ENCODE data around the gene TGM3.

The TGM3 gene

DNA sequence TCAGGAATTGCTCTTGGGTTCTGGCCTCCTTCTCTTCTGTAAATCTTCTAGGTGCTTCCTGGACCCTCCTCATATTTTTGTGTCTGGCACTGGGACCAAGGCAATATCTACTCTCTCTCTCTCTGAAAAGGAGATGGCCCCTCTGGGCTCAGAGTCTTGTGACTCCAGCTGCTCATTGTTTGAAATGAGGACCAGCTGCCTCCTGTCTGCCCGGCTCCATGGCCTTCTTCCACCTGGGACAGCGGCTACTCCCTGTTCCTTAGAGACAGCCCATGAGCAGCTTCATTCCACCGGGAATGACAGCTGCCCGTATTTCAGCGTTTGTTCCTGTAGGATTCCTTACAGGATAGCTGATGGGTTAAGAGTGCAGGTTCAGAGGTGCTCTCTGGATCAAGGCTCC lies 2.9 kb downstream of the TGM3 start:
- DNase-seq (ENCODE audit: low read depth in 1 of 2, low spot score in 1 of 2) = no peak
- TF ChIP-seq REST (IDR thresholded peaks at IDR 0.05; ENCODE audit: insufficient replicate concordance, low read depth) = no peak
- TF ChIP-seq SPI1 (IDR thresholded peaks at IDR 0.05; ENCODE audit: borderline replicate concordance, low read depth) = no peak
- TF ChIP-seq POLR2AphosphoS5 (IDR thresholded peaks at IDR 0.05; ENCODE audit: low read depth) = no peak
- TF ChIP-seq GABPA (IDR thresholded peaks at IDR 0.05; ENCODE audit: low read depth) = no peak
- no peak for TF ChIP-seq CTCF (IDR thresholded peaks at IDR 0.05; ENCODE audit: insufficient read depth, low read length)
- H3K4me3 ChIP-seq (replicated peaks; ENCODE audit: insufficient read depth, low read length) = no peak overlapping the region
- peak overlapping the region; percentile 72; the same call in 1 of the 2 replicates for H3K27ac ChIP-seq (replicated peaks)
- H3K27me3 ChIP-seq (ENCODE audit: insufficient read depth, poor library complexity, severe bottlenecking) = no peaks in the 10 kb centered on the region

- Histone ChIP-seq H3K27me3 (ENCODE audit: insufficient read depth, poor library complexity, severe bottlenecking) (no peaks in the 10 kb centered on the region), H3K27ac (replicated peaks) (peak overlapping the region; percentile 72), H3K4me3 (replicated peaks; ENCODE audit: insufficient read depth, low read length) (no peak overlapping the region)
- peak; percentile 79 to 94 for DNase-seq (ENCODE audit: low read depth in 1 of 2, low spot score in 1 of 2)
- TF ChIP-seq POLR2AphosphoS5 (IDR thresholded peaks at IDR 0.05; ENCODE audit: low read depth) (no peak), CTCF (IDR thresholded peaks at IDR 0.05; ENCODE audit: insufficient read depth, low read length) (no peak), SPI1 (IDR thresholded peaks at IDR 0.05; ENCODE audit: borderline replicate concordance, low read depth) (no peak), REST (IDR thresholded peaks at IDR 0.05; ENCODE audit: insufficient replicate concordance, low read depth) (no peak)
Observed at GRCh38 chr20:2299301-2299700, 3.5 kb downstream of the TGM3 start.

- no peak for DNase-seq (ENCODE audit: low read depth in 1 of 2, low spot score in 1 of 2)
- no peak overlapping the region for H3K4me3 ChIP-seq (replicated peaks; ENCODE audit: insufficient read depth, low read length)
- TF ChIP-seq SPI1 (IDR thresholded peaks at IDR 0.05; ENCODE audit: borderline replicate concordance, low read depth) = no peak
- no peak for TF ChIP-seq POLR2AphosphoS5 (IDR thresholded peaks at IDR 0.05; ENCODE audit: low read depth)
- TF ChIP-seq GABPA (IDR thresholded peaks at IDR 0.05; ENCODE audit: low read depth) = no peak
- no peak for TF ChIP-seq REST (IDR thresholded peaks at IDR 0.05; ENCODE audit: insufficient replicate concordance, low read depth)
- no peak for TF ChIP-seq CTCF (IDR thresholded peaks at IDR 0.05; ENCODE audit: insufficient read depth, low read length)
- no peaks in the 10 kb centered on the region for H3K27me3 ChIP-seq (ENCODE audit: insufficient read depth, poor library complexity, severe bottlenecking)
- H3K27ac ChIP-seq (replicated peaks) = peak overlapping the region; percentile 72
Observed at GRCh38 chr20:2300002-2300401, 4.2 kb downstream of the TGM3 start.
